Tibial artery (tissue), 4 donors: Measurements from ENCODE around the gene FOXO3.

ENCODE experiments used
- DNase-seq, 2 donors: peaks; one replicate each; pipeline ENCODE4 v3.0.0-alpha.2; 2019
- H3K27ac ChIP-seq, 2 donors: fragments of 200-600 bp; sonication (generic) in 1 of 2; 1 replicate in 1 of 2; 2 replicates in 1 of 2; pipeline ENCODE4 v1.5.1; 2018 to 2019; ENCODE audit warnings: mild to moderate bottlenecking in 1 of 2
- H3K27me3 ChIP-seq, 2 donors: fragments of 200-600 bp; sonication (generic) in 1 of 2; one replicate each; pipeline versions ENCODE4 v1.5.1 to v1.6.0; 2016 to 2019
- H3K36me3 ChIP-seq, 3 donors: fragments of 200-600 bp; sonication (generic) in 2 of 3; one replicate each; pipeline ENCODE4 v1.5.1; 2016 to 2019; ENCODE audit warnings: mild to moderate bottlenecking in 2 of 3
- H3K4me1 ChIP-seq, 4 donors: fragments of 200-600 bp; sonication (generic) in 2 of 4; 1 replicate in 3 of 4; 2 replicates in 1 of 4; pipeline ENCODE4 v1.5.1; 2016 to 2019
- H3K4me3 ChIP-seq, 2 donors: fragments of 200-600 bp; sonication (generic) in 1 of 2; 1 replicate in 1 of 2; 2 replicates in 1 of 2; pipeline ENCODE4 v1.5.1; 2018 to 2019; ENCODE audit warnings: mild to moderate bottlenecking in 2 of 2
- H3K9me3 ChIP-seq, 3 donors: fragments of 200-600 bp; sonication (generic) in 1 of 3; one replicate each; pipeline ENCODE4 v1.5.1; 2016 to 2019
- CTCF ChIP-seq, 2 experiments: fragments of 200-600 bp in 1 of 2; fragments of 450-650 bp in 1 of 2; IDR thresholded peaks; one replicate each; pipeline ENCODE4 v1.5.1; 2017 to 2019; ENCODE audit warnings: antibody characterized with exemption in 2 of 2, mild to moderate bottlenecking in 1 of 2, moderate library complexity in 1 of 2
- intact Hi-C: fragments of 100-400 bp; cut with DNase I; formaldehyde crosslinking; loops from one replicate; pipeline ENCODE4 v1.15.0; 2023; ENCODE audit warnings: low total_unique reads

FOXO3 gene

GRCh38 chr6:108733051-108733450, 172.3 kb downstream of the FOXO3 start:
- intact Hi-C loops, result no loop called here
- Histone ChIP-seq H3K4me3 (no peak overlapping the region), H3K27me3 (no peaks in the 10 kb centered on the region), H3K9me3 (no peaks in the 10 kb centered on the region), H3K4me1 (peaks cover 0 to 36% (median 11%) of the 10 kb centered on the region in 4 donors), H3K27ac (no peak overlapping the region), H3K36me3 (no peaks in the 10 kb centered on the region)
- TF ChIP-seq CTCF (IDR thresholded peaks at IDR 0.05), result no peak
- DNase-seq, result no peak

DNA sequence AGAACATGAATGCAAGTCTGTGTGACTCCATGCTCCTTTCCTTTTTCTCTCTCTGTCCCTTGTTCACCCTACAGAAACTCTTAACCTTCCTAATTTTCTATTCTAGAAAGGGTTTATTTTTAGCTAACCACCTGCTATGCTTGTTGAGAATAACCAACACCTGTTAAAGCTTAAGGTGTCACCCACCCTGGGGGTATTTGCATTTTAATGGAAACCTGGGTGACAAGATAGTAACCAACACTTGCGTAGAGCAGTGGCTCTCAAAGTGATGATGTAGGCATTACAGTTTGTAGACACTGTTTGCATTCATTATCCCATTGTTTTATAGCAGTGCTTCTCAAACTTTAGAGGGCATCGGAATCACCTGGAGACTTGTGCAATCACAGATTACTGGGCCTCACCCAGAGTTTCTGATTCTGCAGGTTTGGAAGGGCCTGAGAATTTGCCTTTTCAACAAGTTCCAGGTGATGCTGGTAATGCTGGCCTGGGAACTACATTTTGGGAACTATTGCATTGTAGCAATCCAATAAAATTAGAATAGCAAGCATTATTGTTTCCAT, 173.1 kb downstream of the FOXO3 start:
- no peak for TF ChIP-seq CTCF (IDR thresholded peaks at IDR 0.05)
- intact Hi-C loops, result no loop called here

More for the DNA sequence above, 173.1 kb downstream of the FOXO3 start:
- DNase-seq, result no peak
- no peaks in the 10 kb centered on the region for H3K9me3 ChIP-seq
- no peaks in the 10 kb centered on the region for H3K27me3 ChIP-seq
- no peak overlapping the region for H3K4me3 ChIP-seq
- no peaks in the 10 kb centered on the region for H3K36me3 ChIP-seq
- no peak overlapping the region for H3K27ac ChIP-seq
- peaks cover 0 to 44% (median 15%) of the 10 kb centered on the region in 4 donors for H3K4me1 ChIP-seq
